Measurements from ENCODE around the gene SMARCAD1. TPM values are rescaled to one million over a fixed set of nuclear protein-coding genes. Genes with fewer than 3 reads are reported as not detected.

The SMARCAD1 gene
- polyA plus RNA-seq, 1 of the 3 experiments (the other 2 are of a cell fraction) = 10.7 TPM

GRCh38 chr4:94177822-94178221, 29.8 kb upstream of the SMARCAD1 start:
- Histone ChIP-seq H3K27ac (ENCODE audit: low read depth in 2 of 2, low read length in 1 of 2) (no peak overlapping the region), H3K79me2 (ENCODE audit: insufficient read depth) (no peaks in the 10 kb centered on the region), H3K4me2 (no peak overlapping the region), H3K9me2 (no peaks in the 10 kb centered on the region), H2AFZ (ENCODE audit: low read depth) (no peak overlapping the region), H3K9me3 (no peaks in the 10 kb centered on the region), H3F3A (replicated peaks; ENCODE audit: insufficient read depth) (no peaks in the 10 kb centered on the region), H3K4me3 (ENCODE audit: low read depth in 2 of 2, low read length in 1 of 2) (no peak overlapping the region), H3K4me1 (ENCODE audit: control insufficient read depth in 1 of 2, insufficient read depth in 2 of 2, low read depth in 1 of 2, low read length in 1 of 2) (peaks cover 0 to 3% of the 10 kb centered on the region in 2 experiments; a peak in 1 of 4 replicates), H3K27me3 (ENCODE audit: insufficient read depth) (no peaks in the 10 kb centered on the region), H3K36me3 (replicated peaks in 1 of 2; ENCODE audit: control insufficient read depth in 1 of 2, insufficient read depth in 2 of 2, low read length in 1 of 2) (no peaks in the 10 kb centered on the region), H3K9ac (no peak overlapping the region), H4K20me1 (ENCODE audit: insufficient read depth) (no peaks in the 10 kb centered on the region)
- TF ChIP-seq MEF2A (IDR thresholded peaks at IDR 0.05; ENCODE audit: borderline replicate concordance, low read depth) (no peak), EP300 (IDR thresholded peaks at IDR 0.05; ENCODE audit: borderline replicate concordance in 1 of 2, low read depth in 1 of 2, low read length in 1 of 2) (no peak), MXI1 (IDR thresholded peaks at IDR 0.05; ENCODE audit: low read depth, low read length) (no peak), GATA2 (CRISPR knock-in tag; IDR thresholded peaks at IDR 0.05) (no peak), USF2 (IDR thresholded peaks at IDR 0.05; ENCODE audit: borderline replicate concordance, low read depth, low read length) (no peak), TCF12 (IDR thresholded peaks at IDR 0.05) (no peak), SIN3A (IDR thresholded peaks at IDR 0.05; ENCODE audit: borderline replicate concordance, low read depth, low read length) (no peak), RXRA (IDR thresholded peaks at IDR 0.05; ENCODE audit: borderline replicate concordance, low read depth) (no peak), NRF1 (IDR thresholded peaks at IDR 0.05; ENCODE audit: low read depth, low read length) (no peak), MAX (IDR thresholded peaks at IDR 0.05; ENCODE audit: low read depth) (no peak), CTCF (IDR thresholded peaks at IDR 0.05) (no peak), USF1 (IDR thresholded peaks at IDR 0.05; ENCODE audit: borderline replicate concordance, low read depth) (no peak), PBX3 (IDR thresholded peaks at IDR 0.05) (no peak), GABPA (IDR thresholded peaks at IDR 0.05; ENCODE audit: low read depth) (no peak), TAF1 (IDR thresholded peaks at IDR 0.05; ENCODE audit: borderline replicate concordance, low read depth, low read length) (no peak)
- POLR2A ChIA-PET = no interaction called here
- CTCF ChIA-PET = interaction anchor here (0.8 kb wide), 1 partner anchor 50 kb away, joined by 3 read pairs; no protein-coding TSS in a partner anchor
- 50% methylated on average over 2 of the region's 2 CpGs for whole genome bisulfite sequencing (ENCODE audit: low lambda C conversion rate)
- no peak for DNase-seq
